CD4-positive, alpha-beta memory T cell (primary cell): ENCODE measurements around the gene TMEM222. TPM values are rescaled to one million over a fixed set of nuclear protein-coding genes. Genes with fewer than 3 reads are reported as not detected.
A peak's percentile ranks its signal among the peaks of the same experiment; 100 is the strongest.

Experiments used
- CTCF ChIA-PET: fragments of 350-600 bp; sonication (Branson Sonifier 250); formaldehyde crosslinking; loops from one replicate; lab custom pipeline; 2021; ENCODE audit warnings: inconsistent platforms; ENCODE audit not compliant: partially characterized antibody; lab: Charles Lee
- POLR2A ChIA-PET: fragments of 350-600 bp; sonication (Branson Sonifier 250); formaldehyde crosslinking; loops from one replicate; lab custom pipeline; 2021; ENCODE audit not compliant: partially characterized antibody; lab: Charles Lee
- DNase-seq, 5 donors: peaks; one replicate each; pipeline versions ENCODE4 v3.0.0 to v3.0.0-alpha.2; 2020 to 2022; ENCODE audit warnings: mixed read lengths in 1 of 5
- H3K27ac ChIP-seq: one replicate; pipeline ENCODE4 v1.7.0; 2013; ENCODE audit warnings: low read depth, low read length
- H3K27me3 ChIP-seq: 2 replicates; pipeline ENCODE4 v1.7.0; 2013; ENCODE audit warnings: mild to moderate bottlenecking, low read length, moderate library complexity; ENCODE audit not compliant: insufficient read depth
- H3K36me3 ChIP-seq: 2 replicates; pipeline ENCODE4 v1.7.0; 2013; ENCODE audit warnings: mild to moderate bottlenecking, low read length, moderate library complexity; ENCODE audit not compliant: insufficient read depth
- H3K4me1 ChIP-seq: 2 replicates; pipeline ENCODE4 v1.7.0; 2013; ENCODE audit warnings: mild to moderate bottlenecking, low read length, moderate library complexity; ENCODE audit not compliant: insufficient read depth
- H3K4me3 ChIP-seq, 2 donors: one replicate each; pipeline ENCODE4 v1.7.0; 2013; ENCODE audit warnings: low read length in 2 of 2, mild to moderate bottlenecking in 1 of 2
- H3K9me3 ChIP-seq, 2 donors: one replicate each; pipeline ENCODE4 v1.7.0; 2013; ENCODE audit warnings: low read length in 2 of 2, control low read depth in 1 of 2; ENCODE audit not compliant: control insufficient read depth in 1 of 2
- H3K27ac Mint-ChIP-seq, 7 donors: one replicate each; pipeline ENCODE4 v1.8.0; 2020 to 2021; ENCODE audit warnings: mixed read lengths in 7 of 7, mild to moderate bottlenecking in 6 of 7, inconsistent platforms in 3 of 7, moderate library complexity in 3 of 7
- H3K27me3 Mint-ChIP-seq, 2 donors: one replicate each; pipeline ENCODE4 v1.8.0; 2020 to 2021; ENCODE audit warnings: mixed read lengths in 2 of 2
- H3K36me3 Mint-ChIP-seq, 2 donors: one replicate each; pipeline ENCODE4 v1.8.0; 2020 to 2021; ENCODE audit warnings: mixed read lengths in 2 of 2, inconsistent platforms in 1 of 2, mild to moderate bottlenecking in 1 of 2
- H3K4me1 Mint-ChIP-seq, 4 donors: one replicate each; pipeline ENCODE4 v1.8.0; 2020 to 2021; ENCODE audit warnings: mixed read lengths in 4 of 4, mild to moderate bottlenecking in 1 of 4
- H3K4me3 Mint-ChIP-seq, 8 donors: one replicate each; pipeline ENCODE4 v1.8.0; 2020 to 2021; ENCODE audit warnings: mixed read lengths in 8 of 8, mild to moderate bottlenecking in 7 of 8, moderate library complexity in 6 of 8, inconsistent platforms in 3 of 8
- H3K9me3 Mint-ChIP-seq, 8 donors: one replicate each; pipeline ENCODE4 v1.8.0; 2020 to 2021; ENCODE audit warnings: mixed read lengths in 8 of 8, mild to moderate bottlenecking in 5 of 8, inconsistent platforms in 3 of 8, moderate library complexity in 1 of 8
- intact Hi-C: fragments of 100-400 bp; cut with micrococcal nuclease; formaldehyde crosslinking; loops from one replicate; pipeline ENCODE4 v1.15.1; 2023
- polyA plus RNA-seq, 2 donors: library from polyadenylated mRNA; unstranded; fragments of 300-500 nt; fragmentation: Illumina TruSeq; gene quantifications; one replicate each; pipeline ENCODE4 v1.2.3, GENCODE V29; 2021
- total RNA-seq, 2 experiments: library from RNA; stranded (reverse); gene quantifications; one replicate each; pipeline ENCODE4 v1.2.3, GENCODE V29; 2021

The TMEM222 gene
- total and polyA plus RNA-seq, 4 experiments from 2014 or later: 44.4 to 80.9 (median 50.4) TPM

- peak; percentile 36 to 66 (median 42) for DNase-seq
- Mint-ChIP-seq H3K9me3 (peaks cover 0 to 2% (median 0%) of the 10 kb centered on the region in 8 donors), H3K27ac (peak overlapping the region; percentile 23 to 93 (median 62)), H3K36me3 (peaks cover 0 to 3% of the 10 kb centered on the region in 2 donors), H3K27me3 (no peaks in the 10 kb centered on the region), H3K4me1 (peaks cover 27 to 75% (median 50%) of the 10 kb centered on the region in 4 donors), H3K4me3 (peak overlapping the region; percentile 69 to 96 (median 83))
- H3K9me3 ChIP-seq: no peaks in the 10 kb centered on the region
- H3K4me3 ChIP-seq: peak overlapping the region in 1 of 2 donors; percentile 20
- ChIA-PET CTCF (interaction anchor here (7.1 to 9.0 kb wide), 2 partner anchors 18 to 27 kb away, joined by 63 to 105 read pairs; partner anchors contain the start of gene SYTL1), POLR2A (interaction anchor here (0.6 to 15.5 kb wide), 5 partner anchors 17 to 43 kb away, joined by 3 to 202 read pairs (median 3); partner anchors contain the start of gene SYTL1)
- H3K27ac ChIP-seq: peak overlapping the region; percentile 14
- H3K36me3 ChIP-seq: no peaks in the 10 kb centered on the region
- H3K27me3 ChIP-seq: no peaks in the 10 kb centered on the region
- H3K4me1 ChIP-seq: peaks cover 50% of the 10 kb centered on the region
- intact Hi-C loops: no loop called here
Measured at GRCh38 chr1:27360159-27361043, 38.4 kb downstream of the TMEM222 start.

DNA sequence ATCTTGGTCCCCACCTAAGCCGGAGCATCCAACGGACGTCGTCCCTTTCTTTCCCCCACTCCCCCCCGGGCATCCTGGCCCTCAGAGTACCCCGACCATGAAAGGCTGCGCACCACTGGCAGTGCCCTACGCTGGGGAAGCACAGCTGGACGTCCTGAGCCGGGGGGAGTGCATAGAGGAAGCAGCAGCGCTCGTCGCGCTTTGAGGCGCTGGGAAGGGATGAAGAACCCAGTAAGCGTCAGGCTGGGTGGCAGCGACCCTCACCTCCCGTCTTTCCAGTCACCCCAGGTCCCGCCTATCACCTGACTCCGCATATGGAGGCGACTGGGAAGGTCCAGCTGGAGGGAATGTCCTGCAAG lies 39.1 kb downstream of the TMEM222 start:
- Mint-ChIP-seq H3K27ac (peak overlapping the region in 3 of 7 donors; percentile 41 to 88 (median 64)), H3K4me1 (peaks cover 25 to 75% (median 47%) of the 10 kb centered on the region in 4 donors)

GRCh38 chr1:27361553-27361952 lies 39.6 kb downstream of the TMEM222 start:
- Mint-ChIP-seq H3K9me3 (peaks cover 0 to 2% (median 0%) of the 10 kb centered on the region in 8 donors), H3K27ac (no peak overlapping the region), H3K4me1 (peaks cover 25 to 70% (median 43%) of the 10 kb centered on the region in 4 donors), H3K4me3 (peak overlapping the region in 5 of 8 donors; percentile 22 to 96 (median 57)), H3K27me3 (no peaks in the 10 kb centered on the region), H3K36me3 (peaks cover 0 to 3% of the 10 kb centered on the region in 2 donors)
- no peaks in the 10 kb centered on the region for H3K9me3 ChIP-seq
- H3K36me3 ChIP-seq: no peaks in the 10 kb centered on the region
- H3K4me3 ChIP-seq: no peak overlapping the region
- ChIA-PET CTCF (interaction anchor here (1.2 to 8.4 kb wide), 4 partner anchors 20 to 33 kb away, joined by 3 to 54 read pairs (median 6); partner anchors contain the start of genes GPR3 and SYTL1), POLR2A (interaction anchor here (15.5 kb wide), 1 partner anchor 18 kb away, joined by 202 read pairs; the partner anchor contains the start of gene SYTL1)
- no peak for DNase-seq
- peaks cover 40% of the 10 kb centered on the region for H3K4me1 ChIP-seq
- intact Hi-C loops: no loop called here
- H3K27me3 ChIP-seq: no peaks in the 10 kb centered on the region
- no peak overlapping the region for H3K27ac ChIP-seq

More for the DNA sequence above, 39.1 kb downstream of the TMEM222 start:
- no peak for DNase-seq
- Histone ChIP-seq H3K36me3 (no peaks in the 10 kb centered on the region), H3K27ac (no peak overlapping the region), H3K27me3 (no peaks in the 10 kb centered on the region), H3K4me1 (peaks cover 45% of the 10 kb centered on the region), H3K4me3 (peak overlapping the region in 1 of 2 donors; percentile 20), H3K9me3 (no peaks in the 10 kb centered on the region)
- Mint-ChIP-seq H3K27me3 (no peaks in the 10 kb centered on the region), H3K36me3 (peaks cover 0 to 3% of the 10 kb centered on the region in 2 donors), H3K9me3 (peaks cover 0 to 2% (median 0%) of the 10 kb centered on the region in 8 donors), H3K4me3 (peak overlapping the region in 7 of 8 donors; percentile 42 to 96 (median 77))
- ChIA-PET CTCF (no interaction called here), POLR2A (interaction anchor here (1.0 to 15.5 kb wide), 2 partner anchors 18 to 43 kb away, joined by 3 to 202 read pairs; partner anchors contain the start of gene SYTL1)
- intact Hi-C loops: no loop called here

- Histone ChIP-seq H3K36me3 (no peaks in the 10 kb centered on the region), H3K27me3 (no peaks in the 10 kb centered on the region), H3K27ac (no peak overlapping the region), H3K4me1 (peaks cover 29% of the 10 kb centered on the region), H3K4me3 (no peak overlapping the region), H3K9me3 (no peaks in the 10 kb centered on the region)
- Mint-ChIP-seq H3K4me1 (peaks cover 23 to 64% (median 32%) of the 10 kb centered on the region in 4 donors), H3K27me3 (no peaks in the 10 kb centered on the region), H3K9me3 (peaks cover 0 to 2% (median 0%) of the 10 kb centered on the region in 8 donors), H3K36me3 (peaks cover 0 to 3% of the 10 kb centered on the region in 2 donors), H3K27ac (peak overlapping the region in 1 of 7 donors; percentile 82), H3K4me3 (peak overlapping the region in 4 of 8 donors; percentile 20 to 57 (median 28))
- intact Hi-C loops: loop anchor here (2.0 kb wide), 1 partner anchor 25 kb away; no protein-coding TSS in a partner anchor
- ChIA-PET CTCF (interaction anchor here (0.6 to 8.4 kb wide), 4 partner anchors 24 to 498 kb away, joined by 3 to 54 read pairs (median 15); no protein-coding TSS in a partner anchor), POLR2A (interaction anchor here (2.7 to 15.5 kb wide), 2 partner anchors 10 to 21 kb away, joined by 11 to 202 read pairs; partner anchors contain the start of gene SYTL1)
- no peak for DNase-seq
Measured at GRCh38 chr1:27363766-27364695, 42.1 kb downstream of the TMEM222 start.

- H3K27me3 Mint-ChIP-seq: no peaks in the 10 kb centered on the region
- ChIA-PET CTCF (interaction anchor here (1.0 to 8.4 kb wide), 12 partner anchors 9 to 67 kb away, joined by 3 to 54 read pairs (median 5); no protein-coding TSS in a partner anchor), POLR2A (interaction anchor here (0.7 to 3.0 kb wide), 10 partner anchors 7 to 298 kb away, joined by 3 to 25 read pairs (median 8); partner anchors contain the start of gene SYTL1)
- peaks cover 16 to 59% (median 27%) of the 10 kb centered on the region in 4 donors for H3K4me1 Mint-ChIP-seq
- Histone ChIP-seq H3K27ac (no peak overlapping the region), H3K27me3 (no peaks in the 10 kb centered on the region), H3K4me3 (peak overlapping the region in 1 of 2 donors; percentile 54), H3K36me3 (no peaks in the 10 kb centered on the region), H3K9me3 (no peaks in the 10 kb centered on the region), H3K4me1 (peaks cover 21% of the 10 kb centered on the region)
- peak overlapping the region in 5 of 7 donors; percentile 49 to 88 (median 82) for H3K27ac Mint-ChIP-seq
- DNase-seq: no peak
- H3K9me3 Mint-ChIP-seq: no peaks in the 10 kb centered on the region
- H3K36me3 Mint-ChIP-seq: peaks cover 0 to 2% of the 10 kb centered on the region in 2 donors
- peak overlapping the region; percentile 86 to 94 (median 88) for H3K4me3 Mint-ChIP-seq
- intact Hi-C loops: loop anchor here (1.0 to 2.0 kb wide), 2 partner anchors 8 to 24 kb away; no protein-coding TSS in a partner anchor
Measured at GRCh38 chr1:27364696-27365371, 42.9 kb downstream of the TMEM222 start.
